ENCODE measurements around the gene DCLK2.
"Not testable (repeated sequence)": the region's sequence is repeated elsewhere in the genome, so short reads cannot be mapped to it uniquely, and the experiment has no call there.

The DCLK2 gene

DNA sequence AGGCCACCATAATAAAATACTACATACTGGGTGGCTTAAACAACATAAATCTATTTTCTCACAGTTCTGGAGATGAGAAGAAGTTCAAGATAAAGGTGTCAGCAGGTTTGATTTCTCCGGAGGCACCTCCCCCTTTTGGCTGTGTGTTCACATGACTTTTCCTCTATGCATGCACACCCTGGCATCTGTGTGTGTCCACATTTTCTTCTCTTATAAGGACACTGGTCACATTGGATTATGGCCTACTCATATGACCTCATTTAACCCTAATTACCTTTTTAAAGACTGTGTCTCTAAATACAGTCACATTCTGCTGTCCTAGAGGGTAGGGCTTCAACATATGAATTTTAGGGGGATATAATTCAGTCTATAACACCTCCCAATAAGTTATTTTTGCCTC, 79.8 kb downstream of the DCLK2 start:
- no peak for DNase-seq

DNA sequence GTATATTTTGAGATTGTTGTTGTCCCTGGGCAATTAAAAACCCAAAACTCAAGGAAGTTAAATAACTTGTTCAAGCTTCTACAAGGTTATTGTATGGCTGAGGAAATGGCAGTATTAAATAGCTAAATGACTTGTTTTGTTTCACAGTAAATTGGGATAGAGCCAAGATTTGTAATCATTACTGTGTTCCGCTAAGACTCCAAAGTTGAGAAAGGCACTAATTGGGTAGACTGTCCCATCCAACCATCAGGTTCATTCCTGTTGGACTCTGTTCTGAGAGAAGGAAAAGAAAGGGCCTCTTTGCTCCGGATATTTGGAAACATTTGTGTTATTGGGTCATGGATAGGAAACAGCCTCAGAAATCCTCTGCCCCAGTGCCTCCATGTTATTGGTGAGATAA, 82.2 kb downstream of the DCLK2 start:
- DNase-seq: no peak

DNA sequence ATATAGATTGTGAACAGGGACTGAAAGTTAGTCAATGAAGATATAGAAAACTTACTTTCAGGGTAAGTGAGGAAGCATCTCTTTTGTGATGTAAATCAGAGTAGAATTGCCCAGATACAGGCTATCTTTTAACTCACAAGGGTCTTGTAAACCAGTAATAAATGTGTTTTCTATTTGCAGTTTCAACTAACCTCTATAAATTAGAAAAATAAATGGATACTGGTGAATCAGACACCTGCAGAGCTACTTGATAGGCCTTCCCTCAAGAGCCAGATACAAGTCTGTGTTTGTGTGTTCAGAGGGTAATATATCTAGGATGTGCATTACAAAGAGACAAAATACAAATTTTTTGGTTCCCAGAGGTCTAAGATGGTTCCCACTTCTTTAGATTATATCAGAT, 82.9 kb downstream of the DCLK2 start:
- no peak for DNase-seq

DNA sequence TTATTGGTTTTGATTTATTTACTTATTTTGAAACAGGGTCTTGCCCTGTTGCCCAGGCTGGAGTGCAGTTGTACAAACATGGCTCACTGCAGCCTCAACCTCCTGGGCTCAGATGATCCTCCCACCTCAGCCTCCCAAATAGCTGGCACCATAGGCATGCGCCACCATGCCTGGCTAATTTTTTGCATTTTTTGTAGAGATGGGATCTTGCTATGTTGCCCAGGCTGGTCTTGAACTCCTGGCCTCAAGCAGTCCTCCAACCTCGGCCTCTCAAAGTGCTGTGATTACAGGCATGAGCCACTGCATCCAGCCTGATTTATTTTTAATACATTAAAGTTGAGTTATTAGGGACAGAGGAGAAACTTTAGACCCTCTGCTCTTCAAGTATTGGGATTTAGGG, 83.8 kb downstream of the DCLK2 start:
- DNase-seq: not testable (repeated sequence)

DNA sequence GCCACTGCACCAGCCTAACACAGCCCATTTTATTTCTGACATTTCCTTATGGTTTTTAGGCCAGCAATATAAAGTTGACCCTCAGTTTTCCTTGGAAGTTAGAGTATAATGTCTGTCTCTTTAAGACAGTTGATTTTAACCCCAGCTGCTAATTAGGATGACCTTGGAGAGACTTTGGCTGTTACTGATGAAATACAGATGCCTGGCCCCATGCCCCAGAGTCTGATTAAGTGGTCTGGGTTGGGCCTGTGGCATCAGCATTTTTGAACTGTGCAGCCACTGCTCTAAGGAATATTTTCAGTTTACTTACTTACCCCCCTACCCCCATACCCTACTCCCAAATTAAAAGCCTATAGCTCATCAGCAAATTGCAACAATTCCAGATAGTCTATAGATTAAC, 85.8 kb downstream of the DCLK2 start:
- DNase-seq: no peak

DNA sequence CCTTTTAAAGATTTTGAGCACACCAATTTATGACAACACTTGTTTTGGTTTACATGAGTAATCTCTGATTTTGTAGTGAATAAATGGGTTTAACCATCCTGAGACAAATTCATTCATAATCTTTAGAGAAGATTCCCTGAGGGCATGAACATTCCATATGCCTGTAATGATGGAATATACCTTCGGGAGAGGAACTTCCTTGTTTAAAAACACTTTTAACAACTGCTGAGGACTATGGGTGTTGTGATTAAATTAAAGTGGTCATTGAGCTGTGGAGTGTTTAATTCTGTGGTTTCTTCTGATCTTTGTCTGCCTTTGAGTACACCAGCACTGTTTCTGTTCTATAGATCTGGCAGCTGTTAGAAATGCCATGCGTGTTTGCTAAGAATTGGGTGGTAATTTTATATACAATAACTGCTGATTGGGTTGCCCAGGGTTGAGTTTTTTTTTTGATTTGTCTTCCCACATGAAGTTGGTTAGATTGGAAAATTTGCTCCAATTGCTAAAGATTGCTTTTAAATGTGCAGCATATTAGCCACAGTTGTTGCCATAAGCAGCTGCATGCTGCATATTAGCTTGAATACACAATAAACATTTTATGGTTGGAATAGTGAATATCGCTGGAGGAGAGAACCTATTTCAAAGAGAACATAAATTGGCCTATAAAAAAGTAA, 86.8 kb downstream of the DCLK2 start:
- DNase-seq: no peak

DNA sequence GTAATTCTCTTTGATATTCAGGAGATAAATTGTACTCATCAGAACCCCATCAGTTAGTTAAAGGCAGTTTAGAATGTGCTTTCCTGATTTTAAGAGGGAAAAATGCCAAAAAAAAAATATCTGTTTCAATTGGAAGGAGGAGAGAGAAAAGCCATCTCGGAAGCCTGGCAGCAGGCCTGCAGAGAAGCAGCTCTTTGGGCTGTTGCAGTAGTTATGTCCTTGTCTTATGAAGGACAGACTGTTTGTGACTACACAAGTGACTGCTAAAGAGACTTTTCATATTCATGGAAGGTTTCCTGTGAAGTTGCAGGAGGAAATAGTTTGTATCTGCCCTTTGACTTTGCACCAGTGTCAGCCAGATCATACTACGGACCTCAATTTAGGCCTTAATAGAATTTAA, 88.8 kb downstream of the DCLK2 start:
- DNase-seq: no peak

DNA sequence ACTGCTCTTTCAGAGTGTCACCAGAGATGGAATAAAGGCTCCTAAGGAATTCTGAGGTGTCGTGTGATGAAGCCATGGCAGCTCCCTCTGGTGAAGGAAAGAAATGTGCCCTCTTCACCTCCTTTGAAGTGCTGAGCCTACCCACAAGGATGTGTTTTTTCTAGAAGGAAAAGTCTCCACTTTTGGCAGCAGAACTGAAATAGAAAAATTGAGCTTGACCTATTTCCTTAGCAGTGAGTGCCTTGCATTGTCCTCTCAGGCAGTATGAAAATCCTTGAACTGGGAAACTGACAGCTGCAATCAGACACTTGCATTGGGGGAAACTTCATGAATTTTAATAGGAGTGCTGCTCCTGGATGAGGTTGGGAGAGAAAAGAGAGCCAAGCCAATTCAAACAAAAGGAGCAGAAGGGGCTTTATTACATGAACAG, 95.2 kb downstream of the DCLK2 start:
- peak; percentile 9 for DNase-seq

DNA sequence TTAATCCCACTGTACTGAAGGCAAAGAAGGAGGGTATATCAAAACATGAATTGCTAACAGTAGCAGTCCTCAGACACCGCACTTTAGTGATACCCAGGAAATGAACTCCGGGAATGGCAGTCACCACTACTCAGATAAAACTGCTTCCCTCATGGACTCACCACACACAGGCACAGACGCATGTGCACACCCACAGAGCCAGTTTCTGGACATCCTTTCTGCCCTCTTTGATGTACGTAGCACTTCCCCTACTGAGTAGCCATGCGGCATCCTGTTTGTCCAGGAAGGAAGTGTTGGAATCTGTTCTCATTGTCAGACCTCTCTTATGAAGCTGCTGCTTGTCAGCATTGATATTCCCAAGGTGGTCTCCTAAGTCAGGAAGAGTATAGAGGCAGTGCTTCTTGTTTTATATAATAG, 95.7 kb downstream of the DCLK2 start:
- no peak for DNase-seq

DNA sequence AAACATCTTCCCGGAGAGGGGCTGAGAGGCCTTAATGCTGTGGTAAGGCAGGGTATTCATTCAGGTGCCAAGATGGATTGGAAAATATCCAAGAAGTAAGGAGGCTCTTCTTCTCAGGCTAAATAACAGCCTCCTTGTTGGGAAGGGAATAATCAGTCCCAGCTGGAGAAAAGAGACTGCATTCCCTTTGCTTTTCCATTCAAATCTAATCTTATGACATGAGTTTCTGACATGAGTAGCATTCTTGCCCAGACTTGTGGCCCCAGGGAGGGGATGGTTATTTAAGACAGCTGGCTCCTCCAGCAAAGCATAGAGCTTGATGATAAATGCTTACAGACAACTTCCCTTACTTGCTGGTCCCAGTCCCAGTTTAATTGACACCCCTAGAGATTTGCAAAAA, 98.3 kb downstream of the DCLK2 start:
- no peak for DNase-seq

DNA sequence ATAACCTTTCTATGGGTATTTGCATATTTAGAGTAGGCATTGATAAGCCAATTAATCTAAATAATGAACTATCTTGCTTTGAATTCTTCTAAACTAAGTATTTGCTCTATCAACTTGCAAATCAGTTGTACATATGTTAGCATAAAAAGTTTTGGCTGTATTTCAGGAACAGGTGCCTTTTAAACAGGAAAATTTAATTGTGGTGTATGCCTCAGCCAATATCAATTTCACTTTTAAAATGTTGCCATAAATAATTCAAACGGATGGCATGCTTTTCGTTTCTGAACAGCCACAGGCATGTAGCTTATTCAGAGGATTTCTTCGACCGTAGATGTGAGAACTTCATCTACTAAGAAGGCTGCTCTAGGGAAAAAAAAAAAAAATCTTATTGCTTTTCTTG, 99.9 kb downstream of the DCLK2 start:
- DNase-seq: no peak

DNA sequence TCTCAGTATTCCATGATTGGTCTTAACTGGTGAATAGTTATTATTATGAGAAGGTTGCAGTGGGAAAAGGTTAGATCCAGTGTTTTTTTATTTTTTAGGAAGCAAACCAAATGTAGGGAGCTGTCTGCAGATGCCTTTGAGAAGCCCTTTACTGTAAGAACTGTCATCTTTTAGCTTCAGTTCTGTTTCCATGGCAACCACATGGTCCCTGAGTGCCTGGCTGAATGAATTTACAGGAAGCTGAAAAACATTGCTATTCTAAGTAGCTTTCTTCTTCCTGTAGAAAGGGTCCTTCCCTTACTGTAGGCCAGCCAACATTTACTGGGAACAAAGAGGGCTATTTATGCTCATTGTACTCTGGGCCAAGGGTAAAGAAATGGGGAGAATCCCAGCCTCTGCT, 103.3 kb downstream of the DCLK2 start:
- no peak for DNase-seq

DNA sequence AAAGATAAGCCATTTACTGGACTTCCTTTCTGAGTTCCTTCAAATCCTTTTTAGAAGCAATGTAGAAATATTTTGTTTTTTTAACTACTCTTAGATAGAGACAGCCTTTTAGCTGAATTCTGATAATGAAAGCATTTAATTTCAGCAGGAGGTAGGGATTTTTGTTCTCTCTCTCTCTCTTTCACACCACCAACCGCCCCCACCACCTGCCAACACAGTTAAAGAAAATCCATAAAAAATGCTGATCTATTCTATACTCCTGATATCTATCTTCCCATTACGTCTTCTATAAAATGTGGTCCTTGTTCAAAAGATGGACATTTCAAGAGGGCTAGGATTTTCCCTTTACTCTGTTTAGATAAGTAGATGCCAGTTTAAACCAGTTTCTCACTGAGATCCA, 104.5 kb downstream of the DCLK2 start:
- no peak for DNase-seq

DNA sequence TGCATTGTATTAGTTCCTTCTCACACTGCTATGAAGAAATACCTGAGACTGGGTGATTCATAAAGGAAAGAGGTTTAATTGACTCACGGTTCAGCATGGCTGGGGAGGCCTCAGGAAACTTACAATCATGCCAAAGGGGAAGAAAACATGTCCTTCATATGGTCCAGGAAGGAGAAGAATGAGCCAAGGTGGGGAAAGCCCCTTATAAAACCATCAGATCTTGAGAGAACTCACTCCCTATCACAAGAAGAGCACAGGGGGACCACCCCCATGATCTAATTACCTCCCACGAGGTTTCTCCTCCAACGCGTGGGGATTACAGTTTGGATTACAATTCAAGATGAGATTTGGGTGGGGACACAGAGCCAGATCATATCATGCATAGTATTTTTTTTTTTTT, 106.8 kb downstream of the DCLK2 start:
- DNase-seq: not testable (repeated sequence)

DNA sequence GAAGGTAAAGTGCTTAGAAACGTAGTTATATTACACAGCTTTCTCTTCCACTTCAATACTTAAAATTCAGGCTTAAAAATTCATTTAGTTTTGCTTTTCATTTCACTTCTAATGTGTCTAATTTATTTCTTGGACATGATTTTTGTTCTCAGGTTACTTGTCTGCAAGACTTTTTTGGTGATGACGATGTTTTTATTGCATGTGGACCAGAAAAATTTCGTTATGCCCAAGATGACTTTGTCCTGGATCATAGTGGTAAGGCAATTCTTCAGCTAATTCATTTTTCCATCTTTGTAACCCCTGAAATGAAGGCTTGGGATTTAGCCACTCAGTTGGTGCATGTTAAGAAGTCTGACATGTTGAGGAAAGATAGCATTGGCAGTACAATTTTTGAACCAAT, 114.7 kb downstream of the DCLK2 start:
- DNase-seq: no peak

DNA sequence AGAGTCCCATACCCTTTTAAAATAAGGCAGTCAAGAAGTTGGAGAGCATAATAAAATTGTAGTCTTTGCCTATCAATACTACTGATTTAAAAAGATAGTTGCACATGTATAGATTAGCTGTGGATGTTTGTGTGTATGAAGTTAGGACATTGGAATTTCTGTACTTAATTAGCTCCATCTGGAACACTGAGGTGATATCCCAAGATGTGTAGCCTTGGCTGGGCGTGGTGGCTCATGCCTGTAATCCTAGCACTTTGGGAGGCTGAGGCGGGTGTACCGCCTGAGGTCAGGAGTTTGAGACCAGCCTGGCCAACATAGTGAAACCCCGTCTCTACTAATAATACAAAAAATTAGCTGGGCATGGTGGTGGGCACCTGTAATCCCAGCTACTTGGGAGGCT, 119.0 kb downstream of the DCLK2 start:
- not testable (repeated sequence) for DNase-seq

DNA sequence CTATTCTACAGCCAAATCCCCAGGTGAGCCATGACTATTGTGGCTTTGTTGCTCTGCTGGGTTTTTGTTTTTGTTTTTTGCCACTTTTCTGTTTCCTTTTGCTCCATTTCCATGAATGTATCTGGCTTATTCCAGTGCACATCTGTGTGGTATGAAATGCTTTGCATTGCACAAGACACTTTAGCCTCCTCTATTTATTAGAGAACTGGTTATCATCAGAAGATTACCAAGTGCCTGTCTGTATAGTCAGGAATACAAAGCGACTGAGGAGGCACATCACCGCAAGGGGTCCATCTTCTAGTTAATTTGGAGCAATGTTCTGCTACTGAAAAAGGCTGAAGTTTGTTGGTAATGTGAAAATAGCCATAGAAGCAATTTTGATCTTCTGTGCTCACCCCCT, 120.8 kb downstream of the DCLK2 start:
- DNase-seq: no peak

DNA sequence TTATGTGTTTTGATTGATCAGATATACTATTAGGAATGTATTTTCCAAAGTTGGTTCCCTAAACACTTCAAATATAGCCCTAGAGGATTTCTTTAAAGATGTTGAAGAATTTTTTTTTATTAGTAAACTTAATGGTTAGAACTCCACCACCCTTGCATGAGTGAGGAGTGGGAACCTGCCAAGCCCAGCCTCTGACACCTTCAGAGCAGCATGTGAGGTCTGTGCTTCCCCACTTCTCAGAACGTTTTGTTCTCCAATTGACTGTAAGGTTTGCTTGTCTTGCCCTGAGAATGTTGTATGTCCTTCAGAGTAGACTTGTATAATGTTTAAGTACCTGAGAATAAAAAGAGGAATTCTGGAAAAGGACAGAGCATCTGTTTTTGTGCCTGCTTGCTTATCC, 126.8 kb downstream of the DCLK2 start:
- DNase-seq: no peak

DNA sequence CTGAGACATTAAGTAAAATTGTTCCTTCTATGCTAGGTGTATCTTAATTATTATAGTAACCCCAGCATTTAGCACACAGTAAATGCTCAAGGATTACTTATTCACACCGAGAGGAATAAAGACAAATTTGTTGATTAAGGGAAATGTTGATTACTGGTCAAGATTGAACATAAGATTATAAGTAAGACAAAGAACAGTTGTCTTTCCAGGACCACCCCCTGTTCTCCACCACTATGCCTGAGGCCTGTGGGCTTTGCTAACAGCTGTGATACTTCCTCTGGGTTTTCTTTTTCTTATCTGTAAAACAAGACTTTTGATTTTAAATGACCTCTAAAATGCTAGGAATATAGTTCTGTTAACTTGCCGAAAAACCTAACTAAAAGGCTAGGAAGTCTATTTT, 128.0 kb downstream of the DCLK2 start:
- DNase-seq: no peak

DNA sequence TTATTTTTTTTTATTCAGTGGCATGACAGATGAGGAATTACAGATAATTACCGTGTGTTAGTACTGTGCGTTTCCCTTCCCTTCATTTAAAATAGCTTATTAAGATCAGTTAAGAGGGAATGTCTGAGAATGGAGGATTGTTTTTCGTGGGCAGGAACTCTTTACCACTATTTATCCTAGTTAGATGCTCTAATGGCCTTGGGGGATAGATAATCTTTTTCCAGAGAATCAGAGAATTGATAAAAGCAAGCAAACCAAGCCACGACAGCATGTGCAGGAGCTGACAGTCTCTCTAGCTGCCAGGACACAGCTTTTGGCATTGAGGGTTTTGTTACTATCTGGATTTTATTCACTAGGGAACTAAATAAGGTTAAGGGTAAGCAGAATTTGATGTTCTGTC, 128.7 kb downstream of the DCLK2 start:
- peak; percentile 7 for DNase-seq

DNA sequence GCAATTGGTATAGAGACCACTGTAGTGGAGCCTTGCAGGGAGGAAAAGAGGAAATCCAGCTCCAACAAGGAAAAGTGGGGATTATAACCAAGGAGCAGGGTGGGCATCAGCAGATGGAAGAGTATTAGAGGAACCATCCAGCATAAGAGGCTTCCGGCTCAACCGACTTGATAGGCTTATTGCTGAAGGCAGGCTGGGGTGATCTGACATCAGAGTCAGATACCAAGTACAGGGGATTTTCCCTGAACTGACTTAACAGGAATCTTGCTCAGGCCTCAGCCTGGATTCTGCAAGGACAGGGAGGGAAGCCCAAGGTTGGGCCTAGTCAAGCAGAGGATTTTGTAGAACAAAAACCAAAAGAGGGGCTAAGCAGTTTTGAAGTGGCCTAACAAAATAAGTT, 129.6 kb downstream of the DCLK2 start:
- DNase-seq: no peak

DNA sequence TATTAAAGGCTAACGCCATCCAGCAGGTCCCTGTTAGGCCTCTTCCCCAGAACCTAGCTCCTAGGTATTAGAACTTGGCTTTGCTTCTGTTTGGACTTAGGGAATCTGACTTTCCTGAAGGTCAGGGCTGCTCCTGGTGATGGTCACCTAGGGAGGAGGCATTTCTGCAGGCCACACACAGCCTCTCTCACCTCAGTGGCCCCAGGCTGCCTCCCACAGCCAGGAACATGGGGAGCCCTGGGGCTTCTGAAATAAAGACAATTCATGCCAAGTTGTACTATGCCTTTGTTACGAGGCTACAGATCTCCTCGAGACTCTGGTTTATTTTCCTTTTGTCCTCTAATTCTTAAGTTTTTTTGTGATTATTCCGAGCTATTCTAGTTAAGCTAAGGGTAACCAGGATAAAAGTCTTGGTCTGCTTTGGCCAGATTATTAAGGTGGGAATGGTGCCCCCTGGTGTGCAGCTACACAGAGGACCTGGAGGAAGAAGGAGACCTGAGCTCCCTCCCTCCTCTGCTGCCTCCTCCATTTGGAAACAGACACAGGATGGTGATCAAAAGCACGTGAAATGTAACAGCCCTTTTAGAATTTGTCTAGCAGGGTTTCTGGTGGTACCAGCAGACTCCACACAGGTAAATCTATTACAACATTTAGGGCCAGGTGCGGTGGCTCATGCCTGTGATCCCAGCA, 131.0 kb downstream of the DCLK2 start:
- DNase-seq: peak; percentile 2

DNA sequence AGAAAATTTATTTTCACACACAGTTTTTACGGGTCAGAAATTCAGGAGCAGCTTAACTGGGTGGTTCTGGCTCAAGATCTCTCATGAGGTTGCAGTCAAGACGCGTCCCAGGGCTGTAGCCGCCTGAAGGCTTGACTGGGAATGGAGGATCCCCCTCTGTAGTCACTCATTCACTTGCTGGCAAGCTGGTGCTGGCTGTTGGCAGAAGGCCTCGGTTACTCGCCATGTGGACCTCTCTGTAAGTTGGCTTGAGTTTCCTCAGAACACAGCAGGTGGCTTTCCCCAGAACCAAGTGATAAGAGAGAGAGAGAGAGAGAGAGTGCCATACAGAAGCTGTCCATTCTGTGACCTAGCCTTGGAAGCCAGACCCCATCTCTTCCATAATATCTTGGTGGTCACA, 132.8 kb downstream of the DCLK2 start:
- no peak for DNase-seq

DNA sequence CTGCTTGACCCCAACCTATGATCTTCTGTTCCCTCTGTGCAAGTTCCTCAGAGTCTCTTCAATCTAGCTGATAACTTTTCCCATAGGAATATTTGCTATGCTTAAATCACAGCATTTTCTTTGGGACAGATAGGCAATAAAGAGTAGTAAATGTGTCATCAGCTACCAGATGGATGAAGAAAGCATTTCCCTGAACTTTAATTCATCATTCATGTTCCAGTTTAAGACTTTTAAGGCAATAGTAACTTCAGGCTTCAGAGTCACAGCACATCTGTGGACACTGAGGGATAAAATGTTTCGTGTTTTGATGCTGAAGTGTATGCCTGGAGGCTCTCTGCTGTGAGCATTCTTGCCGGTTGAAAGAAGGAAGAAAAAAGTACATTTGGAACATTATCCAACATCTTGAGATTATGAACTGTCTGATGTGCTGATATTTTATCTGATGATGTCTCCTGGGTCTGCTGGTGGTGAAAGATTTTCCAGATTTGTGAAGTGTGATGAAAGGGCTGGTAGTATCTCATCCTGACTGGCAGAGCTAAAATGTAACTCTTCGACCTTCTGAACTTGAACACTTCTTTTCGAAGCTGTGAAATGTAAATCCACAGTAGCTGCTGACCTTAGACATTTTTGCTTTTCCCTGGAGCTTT, 133.7 kb downstream of the DCLK2 start:
- no peak for DNase-seq

DNA sequence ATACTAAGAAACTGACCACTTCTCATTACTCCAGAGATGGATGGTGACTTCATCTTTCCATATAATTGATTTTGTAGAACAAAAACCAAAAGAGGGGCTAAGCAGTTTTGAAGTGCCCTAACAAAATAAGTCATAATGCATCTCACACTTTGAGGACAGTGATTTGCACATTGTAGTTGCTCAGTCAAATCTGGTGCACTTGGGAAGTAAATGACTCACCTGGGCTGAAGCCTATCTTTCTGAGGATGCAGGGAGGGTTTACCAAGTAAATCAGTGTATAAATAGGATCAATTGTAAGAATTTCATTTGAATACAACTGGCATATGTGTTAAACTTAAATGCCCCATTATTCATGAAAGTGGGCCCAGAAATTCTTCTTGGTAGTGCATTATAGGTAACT, 134.2 kb downstream of the DCLK2 start:
- no peak for DNase-seq

Measured in NCI-H1694 treated with DMSO at 0.1 percent for 48 hours (cell line).